Measurements from ENCODE around the gene HDX.
"Not testable (repeated sequence)": the region's sequence is repeated elsewhere in the genome, so short reads cannot be mapped to it uniquely, and the experiment has no call there.

The HDX gene

GRCh38 chrX:84322083-84322827 lies 180.0 kb downstream of the HDX start:
- Mint-ChIP-seq H3K4me1 (no peaks in the 10 kb centered on the region), H3K27me3 (ENCODE audit: low read depth, poor library complexity) (no peaks in the 10 kb centered on the region), H3K4me3 (no peak overlapping the region), H3K9me3 (peaks cover 3% of the 10 kb centered on the region), H3K27ac (no peak overlapping the region), H3K36me3 (ENCODE audit: low read depth) (peaks cover 3% of the 10 kb centered on the region)
- no peak for DNase-seq
- TF ChIP-seq CTCF (IDR thresholded peaks at IDR 0.05): no peak

GRCh38 chrX:84320614-84321013 lies 181.6 kb downstream of the HDX start:
- Mint-ChIP-seq H3K9me3 (peaks cover 8% of the 10 kb centered on the region), H3K4me1 (no peaks in the 10 kb centered on the region), H3K4me3 (no peak overlapping the region), H3K36me3 (ENCODE audit: low read depth) (peaks cover 8% of the 10 kb centered on the region), H3K27me3 (ENCODE audit: low read depth, poor library complexity) (no peaks in the 10 kb centered on the region), H3K27ac (no peak overlapping the region)
- DNase-seq: no peak
- no peak for TF ChIP-seq CTCF (IDR thresholded peaks at IDR 0.05)

- no peaks in the 10 kb centered on the region for H3K4me1 Mint-ChIP-seq
- H3K27me3 Mint-ChIP-seq (ENCODE audit: low read depth, poor library complexity): no peaks in the 10 kb centered on the region
- peaks cover 14% of the 10 kb centered on the region for H3K9me3 Mint-ChIP-seq
- H3K36me3 Mint-ChIP-seq (ENCODE audit: low read depth): peaks cover 14% of the 10 kb centered on the region
- TF ChIP-seq CTCF (IDR thresholded peaks at IDR 0.05): no peak
- H3K27ac Mint-ChIP-seq: no peak overlapping the region
- H3K4me3 Mint-ChIP-seq: no peak overlapping the region
- no peak for DNase-seq
These were observed 182.2 kb downstream of the HDX start for GRCh38 chrX:84320023-84320422.

GRCh38 chrX:84318661-84319060 lies 183.6 kb downstream of the HDX start:
- Mint-ChIP-seq H3K9me3 (peaks cover 26% of the 10 kb centered on the region), H3K27me3 (ENCODE audit: low read depth, poor library complexity) (no peaks in the 10 kb centered on the region), H3K4me1 (no peaks in the 10 kb centered on the region), H3K4me3 (no peak overlapping the region), H3K36me3 (ENCODE audit: low read depth) (peaks cover 18% of the 10 kb centered on the region), H3K27ac (no peak overlapping the region)
- no peak for TF ChIP-seq CTCF (IDR thresholded peaks at IDR 0.05)
- no peak for DNase-seq

GRCh38 chrX:84315946-84316345 lies 186.3 kb downstream of the HDX start:
- H3K27me3 Mint-ChIP-seq (ENCODE audit: low read depth, poor library complexity); H3K4me3 Mint-ChIP-seq; H3K4me1 Mint-ChIP-seq; H3K27ac Mint-ChIP-seq; DNase-seq: not testable (repeated sequence)
- H3K9me3 Mint-ChIP-seq: peaks cover 27% of the 10 kb centered on the region
- peaks cover 18% of the 10 kb centered on the region for H3K36me3 Mint-ChIP-seq (ENCODE audit: low read depth)

All from nephron progenitor cell (in vitro differentiated cells).